ENCODE measurements around the gene PRKCE.

Gene PRKCE

GRCh38 chr2:46125798-46126197 lies 474.3 kb downstream of the PRKCE start:
- no peaks in the 10 kb centered on the region for H3K36me3 ChIP-seq (ENCODE audit: control insufficient read depth, insufficient read depth, low read length)
- H3K27me3 ChIP-seq (ENCODE audit: control insufficient read depth, insufficient read depth, low read length): no peaks in the 10 kb centered on the region
- H3K9me3 ChIP-seq (ENCODE audit: control insufficient read depth, low read length): no peaks in the 10 kb centered on the region
- no peak overlapping the region for H3K4me3 ChIP-seq (ENCODE audit: low read length)
- H3K9ac ChIP-seq (ENCODE audit: low read length): no peak overlapping the region
- H3K4me1 ChIP-seq (ENCODE audit: control insufficient read depth, insufficient read depth, low read length): peaks cover 13% of the 10 kb centered on the region

GRCh38 chr2:46126571-46126970 lies 475.1 kb downstream of the PRKCE start:
- no peaks in the 10 kb centered on the region for H3K27me3 ChIP-seq (ENCODE audit: control insufficient read depth, insufficient read depth, low read length)
- no peak overlapping the region for H3K4me3 ChIP-seq (ENCODE audit: low read length)
- peaks cover 13% of the 10 kb centered on the region for H3K4me1 ChIP-seq (ENCODE audit: control insufficient read depth, insufficient read depth, low read length)
- no peaks in the 10 kb centered on the region for H3K36me3 ChIP-seq (ENCODE audit: control insufficient read depth, insufficient read depth, low read length)
- H3K9ac ChIP-seq (ENCODE audit: low read length): no peak overlapping the region
- no peaks in the 10 kb centered on the region for H3K9me3 ChIP-seq (ENCODE audit: control insufficient read depth, low read length)

DNA sequence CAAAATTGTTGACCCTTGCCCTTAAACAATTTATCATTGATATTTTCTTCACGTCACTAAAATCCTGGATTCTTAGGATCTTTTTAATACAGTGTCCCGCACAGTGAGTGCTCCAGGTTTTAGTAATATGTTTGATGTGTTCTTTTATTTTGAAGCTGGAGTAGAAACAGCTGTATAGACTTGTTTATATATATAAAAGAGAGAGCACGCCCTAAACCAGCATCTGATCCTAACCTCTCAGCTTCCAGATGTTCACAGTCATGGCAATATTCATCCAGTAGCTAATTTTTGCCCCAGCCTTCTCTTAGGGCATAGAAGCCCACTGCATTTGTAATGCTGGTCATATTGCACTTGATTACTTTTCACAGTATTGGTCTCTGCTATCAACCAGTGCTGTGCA lies 475.7 kb downstream of the PRKCE start:
- H3K36me3 ChIP-seq (ENCODE audit: control insufficient read depth, insufficient read depth, low read length): no peaks in the 10 kb centered on the region
- H3K4me1 ChIP-seq (ENCODE audit: control insufficient read depth, insufficient read depth, low read length): peaks cover 13% of the 10 kb centered on the region
- H3K27me3 ChIP-seq (ENCODE audit: control insufficient read depth, insufficient read depth, low read length): no peaks in the 10 kb centered on the region
- no peak overlapping the region for H3K9ac ChIP-seq (ENCODE audit: low read length)
- no peaks in the 10 kb centered on the region for H3K9me3 ChIP-seq (ENCODE audit: control insufficient read depth, low read length)
- no peak overlapping the region for H3K4me3 ChIP-seq (ENCODE audit: low read length)

GRCh38 chr2:46130511-46130910 lies 479.0 kb downstream of the PRKCE start:
- Histone ChIP-seq H3K27me3 (ENCODE audit: control insufficient read depth, insufficient read depth, low read length) (no peaks in the 10 kb centered on the region), H3K4me1 (ENCODE audit: control insufficient read depth, insufficient read depth, low read length) (no peaks in the 10 kb centered on the region), H3K9ac (ENCODE audit: low read length) (no peak overlapping the region), H3K36me3 (ENCODE audit: control insufficient read depth, insufficient read depth, low read length) (no peaks in the 10 kb centered on the region), H3K4me3 (ENCODE audit: low read length) (no peak overlapping the region), H3K9me3 (ENCODE audit: control insufficient read depth, low read length) (no peaks in the 10 kb centered on the region)

DNA sequence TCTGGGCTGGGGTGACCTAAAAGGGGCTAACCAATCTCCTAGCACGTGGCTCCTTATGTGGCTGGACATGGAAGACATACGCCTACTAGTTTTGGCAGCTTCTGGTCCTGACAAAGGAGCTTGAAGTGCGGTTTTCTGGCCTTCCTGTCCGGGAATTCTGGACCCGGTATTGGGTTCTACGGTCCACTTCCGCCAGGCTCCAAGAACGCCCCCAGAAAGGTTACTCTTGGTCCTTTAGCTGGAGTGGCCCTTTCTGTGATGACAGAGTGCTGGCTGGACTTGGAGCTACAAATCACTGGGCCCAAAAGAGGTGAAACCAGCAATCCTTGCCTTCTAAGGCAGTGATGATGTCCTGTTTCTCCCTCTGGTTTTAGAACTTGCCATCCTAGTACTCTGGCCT lies 481.5 kb downstream of the PRKCE start:
- Histone ChIP-seq H3K9ac (ENCODE audit: low read length) (no peak overlapping the region), H3K27me3 (ENCODE audit: control insufficient read depth, insufficient read depth, low read length) (no peaks in the 10 kb centered on the region)

GRCh38 chr2:46134531-46135227 lies 483.2 kb downstream of the PRKCE start:
- H3K4me1 ChIP-seq (ENCODE audit: control insufficient read depth, insufficient read depth, low read length): no peaks in the 10 kb centered on the region

More for the DNA sequence above, 481.5 kb downstream of the PRKCE start:
- no peak overlapping the region for H3K4me3 ChIP-seq (ENCODE audit: low read length)
- H3K9me3 ChIP-seq (ENCODE audit: control insufficient read depth, low read length): no peaks in the 10 kb centered on the region
- no peaks in the 10 kb centered on the region for H3K4me1 ChIP-seq (ENCODE audit: control insufficient read depth, insufficient read depth, low read length)
- H3K36me3 ChIP-seq (ENCODE audit: control insufficient read depth, insufficient read depth, low read length): no peaks in the 10 kb centered on the region

DNA sequence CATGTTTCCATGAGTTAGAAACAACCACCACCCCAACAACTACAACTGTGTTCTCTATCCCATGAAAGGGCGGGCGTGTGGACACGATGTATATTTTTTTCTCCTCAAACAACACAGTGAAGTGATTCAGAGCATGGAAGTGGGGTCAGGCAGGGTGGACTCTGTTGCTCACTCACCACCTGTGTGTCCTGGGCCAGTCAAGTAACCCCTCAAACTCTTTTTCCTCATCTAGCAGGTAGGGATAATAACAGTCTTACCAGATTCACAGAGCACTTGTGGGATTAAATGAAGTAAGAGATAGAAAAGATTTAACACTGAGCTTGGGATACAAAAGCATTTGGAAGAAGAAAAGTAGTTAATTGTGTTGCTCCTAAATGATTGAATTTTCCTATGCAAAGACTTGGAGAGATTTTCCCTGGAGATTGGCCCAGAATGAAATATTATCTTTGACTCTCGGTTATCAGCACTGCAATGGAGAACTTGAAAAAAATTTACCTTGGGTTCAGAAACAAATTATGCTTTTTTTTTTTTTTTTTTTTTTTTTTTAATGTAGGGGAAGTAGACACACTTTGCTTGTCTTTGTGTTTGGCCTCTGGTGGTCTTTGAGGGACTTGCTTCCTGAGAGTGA lies 483.9 kb downstream of the PRKCE start:
- Histone ChIP-seq H3K4me3 (ENCODE audit: low read length) (no peak overlapping the region), H3K9me3 (ENCODE audit: control insufficient read depth, low read length) (no peaks in the 10 kb centered on the region), H3K9ac (ENCODE audit: low read length) (no peak overlapping the region), H3K27me3 (ENCODE audit: control insufficient read depth, insufficient read depth, low read length) (no peaks in the 10 kb centered on the region), H3K4me1 (ENCODE audit: control insufficient read depth, insufficient read depth, low read length) (no peaks in the 10 kb centered on the region), H3K36me3 (ENCODE audit: control insufficient read depth, insufficient read depth, low read length) (no peaks in the 10 kb centered on the region)

More at GRCh38 chr2:46134531-46135227, 483.2 kb downstream of the PRKCE start:
- Histone ChIP-seq H3K36me3 (ENCODE audit: control insufficient read depth, insufficient read depth, low read length) (no peaks in the 10 kb centered on the region), H3K9ac (ENCODE audit: low read length) (no peak overlapping the region), H3K9me3 (ENCODE audit: control insufficient read depth, low read length) (no peaks in the 10 kb centered on the region), H3K4me3 (ENCODE audit: low read length) (no peak overlapping the region), H3K27me3 (ENCODE audit: control insufficient read depth, insufficient read depth, low read length) (no peaks in the 10 kb centered on the region)

DNA sequence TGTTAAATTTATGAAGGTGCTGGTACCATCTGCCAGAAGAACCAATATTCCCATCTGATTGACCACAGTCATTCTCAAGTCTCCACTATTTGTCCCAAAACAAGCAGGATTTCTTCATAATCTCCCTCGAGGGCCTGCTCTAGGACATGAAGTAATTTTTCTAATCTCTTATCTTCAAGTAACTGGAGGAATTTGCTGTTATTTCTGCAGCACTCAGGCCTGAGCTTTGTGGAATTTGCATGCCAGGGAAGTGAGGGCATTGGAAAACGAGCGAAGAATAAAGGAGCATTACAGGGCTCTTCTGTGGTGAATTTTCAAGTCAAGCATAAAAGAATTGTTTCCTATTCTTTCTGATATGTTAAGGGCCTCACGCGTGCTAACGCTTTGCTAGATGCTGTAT lies 484.5 kb downstream of the PRKCE start:
- Histone ChIP-seq H3K4me1 (ENCODE audit: control insufficient read depth, insufficient read depth, low read length) (no peaks in the 10 kb centered on the region), H3K9me3 (ENCODE audit: control insufficient read depth, low read length) (no peaks in the 10 kb centered on the region), H3K36me3 (ENCODE audit: control insufficient read depth, insufficient read depth, low read length) (no peaks in the 10 kb centered on the region), H3K27me3 (ENCODE audit: control insufficient read depth, insufficient read depth, low read length) (no peaks in the 10 kb centered on the region), H3K9ac (ENCODE audit: low read length) (no peak overlapping the region), H3K4me3 (ENCODE audit: low read length) (no peak overlapping the region)

- Histone ChIP-seq H3K4me3 (ENCODE audit: low read length) (no peak overlapping the region), H3K36me3 (ENCODE audit: control insufficient read depth, insufficient read depth, low read length) (no peaks in the 10 kb centered on the region), H3K27me3 (ENCODE audit: control insufficient read depth, insufficient read depth, low read length) (no peaks in the 10 kb centered on the region), H3K9ac (ENCODE audit: low read length) (no peak overlapping the region), H3K9me3 (ENCODE audit: control insufficient read depth, low read length) (no peaks in the 10 kb centered on the region), H3K4me1 (ENCODE audit: control insufficient read depth, insufficient read depth, low read length) (no peaks in the 10 kb centered on the region)
These were observed 485.0 kb downstream of the PRKCE start for GRCh38 chr2:46136481-46136880.

DNA sequence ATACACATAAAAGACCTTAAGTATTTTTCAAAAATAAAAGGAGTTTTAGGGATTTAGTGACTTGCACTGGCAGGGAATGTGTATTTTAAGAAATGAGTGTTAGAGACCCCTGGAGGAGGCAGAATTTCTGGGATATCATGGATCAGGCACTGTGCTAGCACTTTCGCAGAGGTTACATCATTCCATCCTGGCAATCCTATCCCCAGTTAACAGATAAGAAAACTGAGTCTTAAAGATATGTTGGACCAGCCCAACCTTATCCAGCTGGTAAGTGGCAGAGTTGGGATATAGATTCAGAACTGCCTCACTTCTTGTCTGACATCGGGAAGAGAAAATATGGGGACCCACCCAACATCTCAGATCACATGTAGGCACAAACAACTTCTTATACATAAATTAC lies 485.5 kb downstream of the PRKCE start:
- Histone ChIP-seq H3K9ac (ENCODE audit: low read length) (no peak overlapping the region), H3K36me3 (ENCODE audit: control insufficient read depth, insufficient read depth, low read length) (no peaks in the 10 kb centered on the region), H3K4me3 (ENCODE audit: low read length) (no peak overlapping the region), H3K4me1 (ENCODE audit: control insufficient read depth, insufficient read depth, low read length) (peaks cover 3% of the 10 kb centered on the region), H3K27me3 (ENCODE audit: control insufficient read depth, insufficient read depth, low read length) (no peaks in the 10 kb centered on the region), H3K9me3 (ENCODE audit: control insufficient read depth, low read length) (no peaks in the 10 kb centered on the region)

GRCh38 chr2:46142546-46143428 lies 491.3 kb downstream of the PRKCE start:
- Histone ChIP-seq H3K4me1 (ENCODE audit: control insufficient read depth, insufficient read depth, low read length) (peaks cover 19% of the 10 kb centered on the region), H3K9me3 (ENCODE audit: control insufficient read depth, low read length) (no peaks in the 10 kb centered on the region), H3K9ac (ENCODE audit: low read length) (no peak overlapping the region), H3K4me3 (ENCODE audit: low read length) (no peak overlapping the region), H3K36me3 (ENCODE audit: control insufficient read depth, insufficient read depth, low read length) (no peaks in the 10 kb centered on the region), H3K27me3 (ENCODE audit: control insufficient read depth, insufficient read depth, low read length) (no peaks in the 10 kb centered on the region)
